GM19328 (cell line): ENCODE data around the gene ZFP36.
A peak's percentile ranks its signal among the peaks of the same experiment; 100 is the strongest.

Experiments used
- ATAC-seq: cut with Tn5 transposase; IDR thresholded peaks from one replicate; pipeline ENCODE4 v1.9.1; 2021; ENCODE audit warnings: mild to moderate bottlenecking, moderate library complexity; ENCODE audit not compliant: unreplicated experiment

Gene ZFP36

GRCh38 chr19:39405958-39406655 lies 540 bp upstream of the ZFP36 start:
- no peak for ATAC-seq

- ATAC-seq, result no peak
Measured at GRCh38 chr19:39407410-39407659, 688 bp downstream of the ZFP36 start.

GRCh38 chr19:39407660-39408391 lies 1.2 kb downstream of the ZFP36 start:
- ATAC-seq, result no peak

- no peak for ATAC-seq
Measured at GRCh38 chr19:39408392-39409207, 2.0 kb downstream of the ZFP36 start.

DNA sequence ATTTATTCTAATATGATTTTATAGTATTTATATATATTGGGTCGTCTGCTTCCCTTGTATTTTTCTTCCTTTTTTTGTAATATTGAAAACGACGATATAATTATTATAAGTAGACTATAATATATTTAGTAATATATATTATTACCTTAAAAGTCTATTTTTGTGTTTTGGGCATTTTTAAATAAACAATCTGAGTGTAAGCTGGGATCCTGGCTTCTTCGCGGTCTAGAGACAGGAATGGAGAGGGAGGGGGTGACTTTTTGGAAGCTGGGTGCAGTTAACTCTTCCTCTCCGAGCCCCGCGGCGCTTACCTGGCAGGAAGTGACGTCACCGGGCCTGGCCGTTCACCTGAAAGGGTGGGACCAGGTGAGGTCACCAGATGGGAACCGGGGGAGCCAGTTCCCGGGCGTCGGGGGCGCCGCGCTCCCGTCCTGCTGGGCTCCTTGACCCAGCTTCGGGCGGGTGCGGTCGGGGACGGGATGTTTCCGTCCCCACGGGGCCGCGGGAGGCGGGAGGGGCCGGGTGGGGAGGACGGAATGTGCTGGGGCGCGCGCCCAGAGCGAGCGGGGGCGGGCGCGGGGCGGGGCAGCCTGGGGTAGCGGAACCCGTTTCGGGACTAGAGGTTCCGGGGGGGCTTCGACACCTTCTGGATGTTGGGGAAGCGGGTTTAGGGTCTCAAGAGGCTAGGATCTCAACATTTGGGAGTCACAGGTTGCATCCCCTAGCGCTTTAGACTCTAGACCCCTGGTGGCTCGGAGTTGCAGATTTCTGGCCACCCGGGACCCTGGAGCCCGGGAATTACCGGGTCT lies 2.8 kb downstream of the ZFP36 start:
- no peak for ATAC-seq

- ATAC-seq, result no peak
Measured at GRCh38 chr19:39410017-39410830, 3.6 kb downstream of the ZFP36 start.

DNA sequence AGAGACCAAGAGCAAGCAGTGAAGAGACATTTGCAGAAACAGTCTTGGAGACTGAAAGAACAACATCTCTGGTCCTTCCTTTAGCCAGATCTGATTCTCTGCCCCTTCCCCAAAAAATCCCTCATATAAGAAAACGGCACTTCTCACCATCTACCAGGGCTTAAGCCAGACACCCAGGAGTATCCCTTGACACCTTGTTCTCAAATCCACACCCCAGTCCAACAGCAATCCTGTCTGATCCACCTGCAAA lies 4.1 kb downstream of the ZFP36 start:
- ATAC-seq, result no peak

DNA sequence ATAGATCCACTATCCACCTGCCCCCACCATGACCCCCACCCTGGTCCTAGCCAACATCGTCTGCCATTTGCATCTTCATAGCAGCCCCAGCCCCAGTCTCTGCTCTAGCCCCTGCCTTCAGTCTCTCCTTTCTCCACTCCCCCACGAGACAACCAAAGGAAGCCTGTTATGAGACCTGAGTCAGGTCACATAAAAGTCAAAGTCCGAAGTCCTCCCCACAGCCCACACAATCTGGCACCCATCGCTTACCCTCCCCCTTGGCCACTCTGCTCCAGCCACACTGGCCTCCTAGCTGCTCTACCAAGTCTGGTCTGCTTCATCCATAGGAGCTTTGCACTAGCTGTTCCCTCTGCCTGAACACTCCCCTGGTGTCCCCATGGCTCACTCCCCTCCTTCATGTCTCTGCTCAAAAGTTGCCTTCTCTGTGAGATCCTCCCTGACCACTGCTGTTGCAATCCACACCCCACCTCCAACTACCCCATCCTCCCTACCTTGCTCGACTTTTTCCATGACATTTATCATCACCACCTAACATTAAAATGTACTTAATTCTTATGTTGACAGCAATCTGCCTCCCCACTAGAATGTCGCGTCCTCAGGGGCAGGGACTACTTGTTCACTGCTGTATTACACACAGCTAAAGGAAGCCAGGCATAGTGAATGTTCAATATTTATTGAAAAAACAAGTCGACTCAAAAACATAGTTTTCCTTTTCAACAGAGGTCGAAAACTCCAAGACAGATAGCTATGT lies 4.6 kb downstream of the ZFP36 start:
- no peak for ATAC-seq

DNA sequence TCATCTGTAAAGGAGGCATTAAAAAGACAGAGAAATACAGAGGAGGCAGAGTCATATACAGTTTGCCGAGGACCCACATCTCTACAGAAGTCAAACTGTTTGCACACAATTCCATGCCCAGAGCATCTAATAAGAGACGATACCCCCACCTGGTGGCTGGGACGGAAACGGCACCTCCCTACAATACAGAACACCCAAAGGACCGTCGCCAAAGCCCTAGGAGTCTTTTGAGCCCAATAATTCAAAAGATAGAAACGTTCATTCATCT lies 5.1 kb downstream of the ZFP36 start:
- ATAC-seq, result peak; percentile 17

DNA sequence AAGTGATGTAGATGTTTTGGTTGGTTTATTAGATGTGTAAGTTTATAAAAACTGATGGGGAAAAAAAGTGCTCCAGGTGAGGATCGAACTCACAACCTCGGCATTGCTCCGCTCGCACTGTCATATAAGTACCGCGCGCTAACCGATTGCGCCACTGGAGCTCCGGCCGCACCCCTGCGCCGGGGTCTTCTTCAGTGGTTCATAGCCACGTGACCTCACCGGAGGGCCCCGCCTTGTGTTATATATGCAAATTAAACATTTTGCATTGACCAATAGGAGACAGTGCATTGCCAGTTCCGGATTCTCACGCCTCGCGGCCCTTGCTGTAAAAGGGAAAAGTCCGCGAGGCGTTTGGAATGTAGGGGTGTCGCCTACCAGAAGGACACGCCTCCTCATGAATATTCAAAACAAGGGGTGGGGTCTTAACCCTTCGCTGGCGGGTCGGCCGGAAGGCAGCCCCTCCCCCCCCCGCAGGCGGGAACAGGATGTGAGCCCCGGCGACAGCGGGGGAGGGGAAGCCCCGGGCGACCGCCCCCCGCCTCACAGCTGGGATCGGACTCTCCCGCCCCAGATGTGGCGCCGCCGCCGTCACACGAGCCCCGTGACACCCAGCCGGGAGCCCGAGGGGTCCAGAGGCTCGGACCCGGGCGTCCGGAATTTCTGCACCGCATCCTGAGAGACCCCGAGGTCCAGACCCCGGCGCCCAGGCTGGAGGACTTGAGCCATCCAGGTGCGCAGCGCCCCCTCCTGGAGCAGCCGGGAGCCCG lies 5.6 kb downstream of the ZFP36 start, which contains the start of gene PLEKHG2:
PLEKHG2 (plus strand) TSS at position 570 of the 767 bp plus-strand sequence. CDS start 1,418 bp downstream, outside the sequence.
- peak; percentile 47 for ATAC-seq

GRCh38 chr19:39412867-39413271 lies 6.2 kb downstream of the ZFP36 start:
- ATAC-seq, result no peak

DNA sequence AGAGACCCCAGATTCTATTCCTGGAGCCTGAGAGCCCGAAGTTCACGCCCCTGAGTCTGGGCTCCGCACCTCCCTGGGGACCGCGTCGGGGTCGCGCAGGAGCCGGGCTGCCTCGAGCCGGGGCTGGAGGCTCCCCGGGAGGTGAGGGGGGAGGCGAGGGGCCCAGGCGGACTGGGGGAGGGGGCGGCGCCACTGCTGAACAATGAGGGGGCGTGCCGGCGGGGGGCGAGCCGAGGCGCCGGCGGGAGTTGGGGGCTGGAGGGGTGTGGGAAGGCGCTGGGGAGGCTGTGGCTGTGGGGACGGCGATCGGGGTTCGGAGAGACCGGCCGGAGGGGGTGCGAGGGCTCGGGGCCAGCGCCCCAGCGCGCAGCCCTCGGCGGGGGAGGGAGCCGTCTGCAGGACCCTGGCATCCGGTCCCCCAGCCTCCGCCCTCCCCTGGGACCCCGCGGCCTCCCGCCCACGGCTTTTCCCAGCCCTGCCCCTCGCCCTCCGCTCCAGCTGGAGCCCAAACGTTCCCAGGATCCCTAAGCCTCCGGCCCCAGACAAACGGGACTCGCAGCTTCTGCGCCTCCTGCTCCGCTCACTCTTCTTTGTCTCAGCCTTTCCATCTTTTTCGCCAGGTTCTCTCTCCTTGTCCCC lies 6.7 kb downstream of the ZFP36 start:
- ATAC-seq, result no peak

DNA sequence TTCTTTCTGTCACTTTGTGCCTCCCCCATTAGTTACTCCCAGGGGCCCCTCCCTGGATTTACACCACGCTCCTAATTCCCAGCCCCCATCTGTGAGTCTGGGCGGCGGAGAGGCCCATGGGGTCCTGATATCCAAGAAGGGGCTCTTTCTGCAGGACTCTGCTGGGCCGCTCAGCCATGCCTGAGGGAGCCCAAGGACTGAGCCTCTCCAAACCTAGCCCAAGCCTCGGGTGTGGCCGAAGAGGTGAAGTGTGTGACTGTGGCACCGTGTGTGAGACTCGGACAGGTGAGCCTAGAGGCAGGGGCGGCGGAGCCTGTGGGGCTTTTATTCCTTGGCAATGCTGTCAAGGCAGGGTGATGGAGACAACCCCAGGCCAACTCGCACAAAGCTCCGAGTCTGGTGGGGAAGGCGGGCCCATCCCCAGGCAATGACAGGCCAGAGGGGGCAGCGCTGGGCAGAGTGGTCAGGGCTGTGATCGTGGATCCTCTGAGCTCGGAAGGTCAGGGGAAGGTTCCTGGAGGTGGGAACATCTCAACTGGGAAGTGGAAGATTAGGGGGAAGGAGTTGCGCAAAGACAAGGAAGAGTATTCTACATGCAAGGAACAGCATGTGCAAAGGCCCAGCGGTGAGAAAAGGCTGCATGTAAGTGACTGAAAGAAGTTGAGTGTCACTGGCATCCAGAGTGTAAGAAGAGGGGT lies 7.4 kb downstream of the ZFP36 start:
- no peak for ATAC-seq

DNA sequence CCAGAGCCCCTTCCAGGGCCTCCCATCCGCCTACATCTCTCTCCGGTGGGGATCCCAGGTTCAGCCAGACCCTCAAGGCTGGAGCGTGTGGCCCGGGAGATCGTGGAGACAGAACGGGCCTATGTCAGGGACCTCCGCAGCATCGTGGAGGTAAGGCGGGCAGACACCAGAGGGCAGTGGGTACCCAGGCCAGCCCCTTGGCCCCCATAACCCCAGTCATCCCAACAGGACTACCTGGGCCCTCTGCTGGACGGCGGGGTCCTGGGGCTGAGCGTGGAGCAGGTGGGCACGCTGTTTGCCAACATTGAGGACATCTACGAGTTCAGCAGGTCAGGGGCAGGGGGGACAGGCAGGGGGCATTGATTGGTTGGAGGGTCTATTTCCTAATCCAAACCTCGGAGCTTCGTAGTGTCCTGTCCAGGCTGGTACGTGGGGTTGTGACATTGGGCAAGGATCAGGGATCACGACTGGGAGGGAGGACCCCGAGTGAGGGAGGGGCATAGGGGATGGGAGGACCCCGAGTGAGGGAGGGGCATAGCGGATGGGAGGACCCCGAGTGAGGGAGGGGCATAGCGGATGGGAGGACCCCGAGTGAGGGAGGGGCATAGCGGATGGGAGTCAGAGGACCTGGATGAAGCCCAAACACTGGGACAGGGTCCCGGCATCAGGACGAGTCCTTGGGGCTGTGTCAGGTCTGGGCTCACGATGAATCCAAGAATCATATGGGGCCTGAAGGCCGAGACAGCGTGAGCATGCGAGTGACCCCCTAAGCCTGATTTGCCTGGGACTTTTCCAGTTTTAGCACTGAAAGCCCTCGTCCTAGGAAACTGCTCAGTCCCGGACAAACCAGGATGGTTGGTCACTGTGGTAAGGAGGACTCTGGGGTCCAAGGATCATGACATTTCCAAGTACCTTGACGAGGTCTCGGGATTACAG lies 8.7 kb downstream of the ZFP36 start:
- no peak for ATAC-seq

- ATAC-seq, result no peak
Measured at GRCh38 chr19:39416152-39417120, 9.8 kb downstream of the ZFP36 start.
